ENCODE data around the gene USP25. TPM values are rescaled to one million over a fixed set of nuclear protein-coding genes. Genes with fewer than 3 reads are reported as not detected.

USP25 gene
- total RNA-seq, 2 donors from 2014 or later, result 44.2 to 48.6 TPM

DNA sequence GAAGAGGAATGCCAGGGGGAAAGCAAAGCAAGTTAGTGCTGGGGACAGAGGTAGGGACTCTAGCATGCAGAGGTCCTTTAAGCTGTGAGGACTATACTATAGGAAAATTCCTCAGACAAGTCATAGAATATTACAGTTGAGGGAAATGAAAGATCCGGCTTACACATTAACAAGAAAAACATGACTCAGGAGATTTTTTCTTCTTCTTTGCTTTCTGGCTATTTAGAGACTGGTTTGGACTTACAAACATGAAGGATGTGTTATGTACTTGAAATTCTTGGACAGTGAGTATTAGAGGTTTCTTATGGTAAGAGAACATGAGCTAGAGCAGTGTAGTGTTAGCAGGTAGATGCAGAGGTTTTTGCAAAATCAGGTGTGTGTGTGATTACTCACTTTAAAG, 24.9 kb downstream of the USP25 start:
- intact Hi-C loops (cut with DNase I), result no loop called here
- DNase-seq (ENCODE audit: low spot score), result no peak

DNA sequence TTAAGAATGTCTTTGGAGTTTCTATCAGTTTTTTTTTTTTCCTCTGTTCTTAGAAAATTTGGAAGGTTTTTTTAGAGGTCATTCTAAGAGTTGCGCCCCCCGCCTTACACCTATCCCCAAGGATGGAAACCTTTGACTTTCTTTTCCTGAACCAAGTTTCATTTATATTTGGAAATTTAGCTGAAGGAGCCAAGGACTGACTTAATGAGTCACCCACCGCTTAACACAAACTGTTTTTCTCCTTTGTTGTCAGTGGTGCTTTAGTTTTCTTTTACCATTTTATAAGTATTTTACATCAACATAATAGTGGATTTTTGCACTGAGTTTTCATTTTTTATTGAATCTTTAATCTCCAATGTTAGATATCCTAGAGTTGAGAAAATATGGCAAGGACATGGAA, 25.3 kb downstream of the USP25 start:
- intact Hi-C loops (cut with DNase I), result no loop called here
- DNase-seq (ENCODE audit: low spot score), result no peak

DNA sequence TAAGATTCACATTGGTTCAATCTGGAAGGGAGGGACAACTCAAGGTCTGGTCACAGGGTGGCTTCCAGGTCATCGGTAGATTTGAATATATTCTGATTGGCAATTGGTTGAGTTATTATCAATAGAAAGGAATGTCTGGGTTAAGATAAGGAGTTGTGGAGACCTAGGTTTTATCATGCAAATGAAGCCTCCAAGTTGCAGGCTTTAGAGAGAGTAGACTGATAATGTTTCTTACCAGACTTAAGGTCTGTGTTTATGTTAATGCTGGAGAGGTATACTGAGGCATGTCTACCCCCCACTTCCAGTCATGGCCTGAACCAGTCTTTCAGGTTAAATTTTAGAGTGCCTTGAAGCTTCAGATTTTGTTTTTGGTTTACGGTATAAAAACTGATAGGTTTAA, 29.7 kb downstream of the USP25 start:
- DNase-seq (ENCODE audit: low spot score), result no peak
- intact Hi-C loops (cut with DNase I), result no loop called here

DNA sequence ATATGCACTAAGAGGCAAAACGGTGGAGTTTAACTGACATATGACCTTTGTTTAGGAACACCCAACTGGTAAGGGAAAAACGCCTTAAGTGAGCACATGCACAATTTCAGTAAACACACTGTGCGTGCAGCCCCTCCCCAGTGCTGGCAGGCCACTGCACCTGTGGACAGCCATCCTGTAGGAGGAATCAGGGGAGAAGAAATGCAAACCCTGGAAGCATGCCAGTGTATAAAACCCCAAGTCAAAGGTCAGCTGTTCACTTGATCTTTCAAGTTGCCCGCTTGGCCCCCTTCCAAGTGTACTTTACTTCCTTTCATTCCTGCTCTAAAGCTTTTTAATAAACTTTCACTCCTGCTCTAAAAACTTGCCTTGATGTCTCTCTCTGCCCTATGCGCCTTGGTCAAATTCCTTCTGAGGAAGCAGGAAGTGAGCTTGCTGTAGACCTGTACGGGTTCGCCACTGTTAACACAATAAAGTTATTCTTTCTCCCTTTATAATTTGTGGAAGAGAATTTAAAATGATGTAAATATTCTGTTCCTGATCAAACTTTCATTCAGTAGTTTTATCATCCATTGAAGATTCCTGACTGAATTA, 31.8 kb downstream of the USP25 start:
- intact Hi-C loops (cut with DNase I), result no loop called here
- no peak for DNase-seq (ENCODE audit: low spot score)

DNA sequence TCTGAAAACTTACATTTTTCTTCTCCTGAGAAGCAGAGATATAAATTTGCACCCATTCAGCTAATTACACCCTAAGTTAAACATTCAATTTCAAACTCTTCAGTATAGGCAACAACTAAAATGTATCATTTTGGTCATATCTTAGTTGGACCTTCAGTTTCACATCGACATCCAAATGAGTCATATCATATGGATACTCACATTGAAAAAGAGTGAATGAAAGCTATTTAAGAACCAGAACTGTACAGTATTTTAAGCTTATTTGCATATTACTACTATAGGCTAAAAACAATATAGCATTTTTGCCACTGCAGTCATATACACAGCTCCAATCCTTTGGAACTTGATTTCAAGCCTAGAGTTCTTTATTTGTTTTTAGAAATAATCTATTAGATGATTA, 33.6 kb downstream of the USP25 start:
- intact Hi-C loops (cut with DNase I), result no loop called here
- DNase-seq (ENCODE audit: low spot score), result no peak

DNA sequence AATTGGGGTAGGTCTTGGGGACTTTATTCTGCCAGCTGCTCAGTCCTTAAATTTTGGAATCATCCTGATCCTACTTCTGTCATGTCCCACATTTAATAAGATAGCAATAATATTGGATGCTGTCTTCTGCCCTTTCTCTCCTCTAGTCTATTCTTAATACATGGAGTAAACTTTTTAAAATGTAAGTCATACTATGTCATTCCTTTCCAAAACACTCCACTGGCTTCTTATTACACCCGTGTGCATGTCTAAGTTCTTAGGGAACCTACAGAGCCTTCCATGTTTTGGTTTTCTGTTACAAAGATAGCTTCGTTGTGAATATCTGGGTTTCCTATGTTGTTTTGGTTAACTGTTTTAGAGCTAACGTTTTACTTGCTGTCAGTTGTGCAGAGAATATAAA, 35.1 kb downstream of the USP25 start:
- intact Hi-C loops (cut with DNase I), result no loop called here

DNA sequence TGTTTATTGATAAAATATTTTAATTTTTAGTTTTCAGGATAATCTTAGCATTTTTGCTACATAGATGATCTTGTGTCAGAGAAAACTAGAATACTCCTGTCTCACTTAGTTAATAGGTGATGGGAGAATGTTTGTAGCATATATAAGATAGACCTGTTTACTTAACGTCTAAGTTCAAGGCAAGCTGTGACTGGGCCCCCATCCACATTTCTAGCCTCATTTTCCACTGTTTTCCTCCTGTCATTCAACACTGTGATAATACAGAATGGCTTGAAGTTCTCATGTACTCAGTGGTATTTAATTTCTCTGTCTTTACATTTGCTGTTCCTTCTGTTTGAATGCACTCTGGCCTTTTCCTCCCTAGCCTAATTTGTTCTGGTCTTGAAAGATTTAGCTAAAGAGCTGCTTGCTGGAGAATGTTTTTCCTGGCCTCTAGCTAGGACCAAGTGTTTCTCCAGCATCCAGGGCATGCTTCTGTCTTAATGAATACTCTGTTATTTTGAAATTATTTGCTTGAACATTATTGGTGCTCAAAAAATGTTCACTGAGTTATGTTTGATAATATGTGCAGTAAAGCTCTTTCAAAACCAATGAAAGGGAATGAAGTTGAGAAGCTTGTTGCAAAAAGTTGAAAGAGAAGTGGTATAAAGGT, 37.3 kb downstream of the USP25 start:
- DNase-seq (ENCODE audit: low spot score), result no peak
- intact Hi-C loops (cut with DNase I), result no loop called here

More for the DNA sequence above, 35.1 kb downstream of the USP25 start:
- no peak for DNase-seq (ENCODE audit: low spot score)

DNA sequence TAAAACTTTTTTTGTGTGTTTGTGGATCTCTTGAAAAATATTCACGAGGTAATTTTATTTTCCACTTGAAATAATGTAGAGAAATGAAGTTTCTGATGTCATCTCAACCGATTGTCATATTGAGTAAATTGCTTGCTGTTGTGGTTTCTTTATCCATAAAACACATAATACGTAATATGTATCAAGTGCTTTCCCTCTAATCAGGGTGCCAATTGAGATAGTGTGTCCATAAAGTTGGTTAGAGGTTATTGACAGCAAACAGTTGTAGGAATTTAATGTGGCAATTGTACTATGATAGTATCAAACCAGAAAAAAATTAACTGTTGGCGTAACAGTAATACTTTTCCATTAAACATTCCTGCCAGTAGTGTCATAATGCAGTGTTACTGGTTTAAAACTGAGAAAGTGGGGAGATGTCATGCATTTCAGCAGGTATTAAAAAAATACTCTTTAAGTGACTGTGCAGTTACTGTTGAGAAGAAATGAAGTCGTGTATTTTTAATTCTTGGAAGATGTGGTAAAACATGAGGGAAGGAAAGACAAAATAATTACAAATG, 38.3 kb downstream of the USP25 start:
- intact Hi-C loops (cut with DNase I), result no loop called here
- DNase-seq (ENCODE audit: low spot score), result no peak

DNA sequence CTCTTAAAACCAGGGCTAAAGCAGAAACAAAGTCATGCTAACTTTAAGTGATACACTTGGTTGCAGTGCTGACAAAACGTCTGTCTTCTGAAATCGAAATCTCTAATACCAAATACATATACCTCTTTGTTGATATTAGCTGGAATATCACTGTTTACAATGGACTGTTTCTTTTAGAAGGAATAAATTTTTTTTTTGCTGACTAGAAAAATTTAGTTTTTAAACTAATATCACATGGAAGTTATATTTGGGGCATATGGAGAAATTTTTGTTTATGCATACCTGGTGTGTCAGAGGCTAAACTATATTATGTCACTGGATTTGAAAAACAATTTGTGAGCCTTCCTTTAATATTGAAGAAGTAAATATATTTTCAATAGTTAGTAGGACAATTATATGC, 39.1 kb downstream of the USP25 start:
- no peak for DNase-seq (ENCODE audit: low spot score)
- intact Hi-C loops (cut with DNase I), result no loop called here

DNA sequence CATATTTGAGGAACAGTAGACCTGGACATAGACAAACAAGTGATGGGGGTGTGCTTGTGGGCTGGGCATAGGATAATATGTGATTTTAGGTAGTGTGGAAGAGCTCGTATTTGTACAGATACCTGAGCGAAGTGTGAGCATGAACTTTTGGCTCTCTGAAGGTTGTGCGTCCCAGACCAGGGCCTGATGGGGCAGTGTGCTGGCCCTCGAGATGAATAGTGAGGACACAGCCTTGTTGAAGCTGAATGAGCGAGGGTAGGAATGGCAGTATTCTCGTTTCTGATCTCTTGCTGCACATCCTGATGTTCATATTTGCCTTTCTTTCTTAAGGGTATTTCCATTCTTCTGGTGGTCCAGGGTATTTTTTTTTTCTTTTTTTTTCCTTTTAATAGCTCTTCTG, 41.5 kb downstream of the USP25 start:
- DNase-seq (ENCODE audit: low spot score), result no peak
- intact Hi-C loops (cut with DNase I), result no loop called here

DNA sequence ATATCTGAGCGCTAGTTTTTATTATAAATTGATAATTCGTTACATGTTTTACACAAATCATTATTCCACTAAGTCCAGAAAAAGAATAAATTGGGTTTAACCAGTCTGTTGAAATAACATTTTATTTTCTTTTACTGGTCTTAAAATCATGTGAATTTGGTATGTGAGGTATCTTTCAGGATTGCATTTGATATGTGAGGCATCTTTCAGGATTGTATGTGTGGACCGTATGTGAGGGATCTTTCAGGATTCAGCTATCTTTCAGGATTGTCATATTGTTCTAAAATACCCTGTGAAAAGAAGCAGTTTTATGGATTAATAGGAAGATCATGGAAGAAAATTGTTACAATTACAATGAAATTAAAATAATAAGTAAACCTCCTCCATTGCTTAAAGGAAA, 42.9 kb downstream of the USP25 start:
- intact Hi-C loops (cut with DNase I), result no loop called here
- DNase-seq (ENCODE audit: low spot score), result no peak

DNA sequence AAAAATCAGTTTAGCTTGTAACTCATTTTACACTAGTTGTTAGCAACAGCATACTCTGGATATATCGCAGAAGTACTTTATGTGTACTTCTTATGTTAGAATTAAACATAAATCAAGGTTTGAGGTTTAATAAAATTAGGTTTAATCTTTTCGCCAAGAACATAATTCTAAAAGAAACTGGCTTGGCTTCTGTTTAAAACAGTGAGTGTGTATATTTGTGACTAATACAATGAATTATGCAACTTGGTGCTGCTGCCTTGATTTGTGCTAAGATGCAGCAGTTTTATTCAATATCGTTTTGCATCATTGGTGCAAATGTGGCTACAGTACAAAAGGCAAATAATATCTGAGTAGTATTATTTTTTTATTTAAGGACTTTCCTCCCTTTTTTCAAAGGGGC, 44.8 kb downstream of the USP25 start:
- no peak for DNase-seq (ENCODE audit: low spot score)
- intact Hi-C loops (cut with DNase I), result no loop called here

DNA sequence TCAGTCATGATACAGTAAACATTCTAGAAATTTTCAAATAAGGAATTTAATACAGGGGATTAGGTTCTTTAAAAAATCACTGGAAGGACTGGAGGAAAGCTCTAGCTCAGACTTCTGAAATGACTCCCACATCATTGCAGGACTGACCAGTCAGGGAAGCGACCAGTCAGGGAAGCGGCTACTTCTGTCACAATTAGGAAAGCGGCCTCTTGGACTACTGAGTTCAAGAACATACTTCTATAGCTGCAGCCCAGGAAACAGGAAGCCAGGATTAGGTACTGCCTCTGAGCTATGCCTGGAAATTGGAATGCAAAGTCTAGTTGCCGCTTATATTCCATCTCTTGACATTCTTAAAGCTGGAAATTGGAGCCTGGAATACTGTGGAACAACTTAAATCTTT, 45.5 kb downstream of the USP25 start:
- intact Hi-C loops (cut with DNase I), result no loop called here
- DNase-seq (ENCODE audit: low spot score), result no peak

DNA sequence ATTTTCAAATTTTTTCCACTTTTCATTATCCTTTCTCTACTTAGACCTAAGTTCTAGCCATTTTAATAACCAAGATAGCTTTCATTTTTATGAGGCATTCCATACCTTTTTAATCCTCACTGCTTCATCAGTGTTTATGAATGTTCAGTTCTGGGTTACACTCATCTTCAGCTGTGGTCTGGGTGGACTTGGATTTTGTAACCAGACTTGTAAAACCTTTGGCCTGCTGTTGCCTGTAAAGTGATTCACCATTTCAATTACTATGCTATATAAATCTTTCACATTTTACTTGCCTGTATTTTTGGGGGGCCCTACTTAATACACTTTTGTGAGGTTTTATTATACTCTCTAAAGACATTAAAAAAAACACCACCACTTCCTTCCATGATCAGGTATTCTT, 46.2 kb downstream of the USP25 start:
- intact Hi-C loops (cut with DNase I), result no loop called here
- DNase-seq (ENCODE audit: low spot score), result no peak

DNA sequence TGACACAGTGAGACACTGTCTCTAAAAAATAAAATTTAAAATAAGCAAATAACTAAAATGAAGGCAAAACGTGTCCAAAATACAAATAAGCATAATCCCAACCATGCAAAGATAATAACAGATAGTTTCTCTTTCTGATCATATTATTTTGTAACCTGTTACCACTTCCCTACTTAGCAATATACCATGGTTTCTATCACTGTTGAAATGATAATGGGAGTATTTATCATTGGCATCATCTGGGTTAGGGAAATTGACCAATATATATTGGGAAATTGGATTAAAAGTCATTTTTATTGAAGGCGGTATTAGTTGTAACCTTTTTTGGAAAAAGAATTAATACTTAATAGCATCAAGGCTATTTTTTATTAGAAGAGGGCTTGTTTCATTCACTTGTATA, 47.0 kb downstream of the USP25 start:
- DNase-seq (ENCODE audit: low spot score), result no peak
- intact Hi-C loops (cut with DNase I), result no loop called here

DNA sequence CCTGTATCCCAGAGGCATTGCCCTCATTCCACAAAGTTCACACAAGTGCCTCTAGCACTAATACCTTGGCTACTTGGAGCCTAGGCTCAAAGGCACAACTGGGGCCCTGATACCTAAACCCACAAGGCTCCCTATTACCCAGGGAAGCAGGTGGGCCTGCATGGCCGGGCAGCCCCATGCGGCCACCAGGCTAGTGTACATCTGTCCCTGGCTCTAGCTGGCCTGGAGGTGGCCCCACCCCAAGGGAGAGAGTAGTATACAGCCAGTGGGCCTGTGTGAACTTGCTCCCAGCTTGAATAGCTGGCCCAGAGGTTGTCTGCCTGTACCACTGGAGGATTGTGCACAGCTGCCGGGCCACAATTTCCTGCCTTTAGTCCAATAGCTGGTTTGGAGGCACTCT, 52.2 kb downstream of the USP25 start:
- intact Hi-C loops (cut with DNase I), result no loop called here

DNA sequence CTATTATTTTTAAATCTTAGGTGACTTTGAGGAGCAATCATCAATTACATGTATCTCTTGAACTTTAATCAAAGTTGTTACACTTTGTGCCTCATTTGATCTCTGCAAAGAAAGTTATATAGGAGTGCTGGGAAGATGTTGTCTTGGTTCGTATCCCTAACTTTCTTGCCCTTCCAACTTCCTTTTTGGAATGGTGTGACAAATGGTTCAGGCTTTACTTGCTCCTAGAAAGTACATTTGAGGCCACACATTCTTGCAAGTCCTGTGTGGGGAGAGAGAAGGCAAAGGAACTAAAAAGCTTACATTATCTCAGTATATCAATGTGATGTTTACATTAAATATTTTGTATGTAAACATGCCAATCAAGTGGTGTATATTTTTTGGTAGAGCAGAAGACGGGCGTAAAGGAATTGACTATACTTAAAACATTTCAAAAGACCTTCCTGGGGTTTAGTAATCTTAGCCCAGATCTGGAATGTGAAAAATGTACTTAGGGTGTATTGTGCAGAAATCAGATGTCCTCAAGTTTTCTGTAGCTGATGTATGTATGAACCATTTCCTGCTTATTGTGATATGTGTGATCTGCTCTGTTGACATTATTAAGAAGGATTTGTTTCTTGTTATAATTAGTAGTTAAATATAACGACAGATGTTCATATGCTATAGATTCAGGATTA, 59.2 kb downstream of the USP25 start:
- intact Hi-C loops (cut with DNase I), result no loop called here
- no peak for DNase-seq (ENCODE audit: low spot score)

More for the DNA sequence above, 52.2 kb downstream of the USP25 start:
- no peak for DNase-seq (ENCODE audit: low spot score)

DNA sequence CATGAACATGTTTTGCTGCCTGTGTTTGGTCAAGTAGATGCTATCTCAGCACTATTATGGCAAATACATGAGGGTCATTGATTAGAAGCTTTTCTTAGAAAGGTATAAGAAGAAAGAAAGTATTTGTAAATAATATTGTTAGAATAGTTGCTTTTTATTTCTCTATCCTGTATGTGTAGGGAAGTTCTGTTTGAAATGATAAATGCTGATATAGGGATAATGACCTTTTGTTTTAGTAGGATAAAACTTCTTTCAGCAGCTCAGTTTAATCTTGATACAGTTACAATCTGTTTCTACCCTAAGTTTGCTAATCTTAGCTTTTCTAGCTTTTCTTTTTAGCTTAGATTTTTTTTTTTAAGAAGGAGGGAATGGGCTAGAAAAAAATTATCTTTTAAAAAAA, 63.3 kb downstream of the USP25 start:
- intact Hi-C loops (cut with DNase I), result no loop called here
- no peak for DNase-seq (ENCODE audit: low spot score)

DNA sequence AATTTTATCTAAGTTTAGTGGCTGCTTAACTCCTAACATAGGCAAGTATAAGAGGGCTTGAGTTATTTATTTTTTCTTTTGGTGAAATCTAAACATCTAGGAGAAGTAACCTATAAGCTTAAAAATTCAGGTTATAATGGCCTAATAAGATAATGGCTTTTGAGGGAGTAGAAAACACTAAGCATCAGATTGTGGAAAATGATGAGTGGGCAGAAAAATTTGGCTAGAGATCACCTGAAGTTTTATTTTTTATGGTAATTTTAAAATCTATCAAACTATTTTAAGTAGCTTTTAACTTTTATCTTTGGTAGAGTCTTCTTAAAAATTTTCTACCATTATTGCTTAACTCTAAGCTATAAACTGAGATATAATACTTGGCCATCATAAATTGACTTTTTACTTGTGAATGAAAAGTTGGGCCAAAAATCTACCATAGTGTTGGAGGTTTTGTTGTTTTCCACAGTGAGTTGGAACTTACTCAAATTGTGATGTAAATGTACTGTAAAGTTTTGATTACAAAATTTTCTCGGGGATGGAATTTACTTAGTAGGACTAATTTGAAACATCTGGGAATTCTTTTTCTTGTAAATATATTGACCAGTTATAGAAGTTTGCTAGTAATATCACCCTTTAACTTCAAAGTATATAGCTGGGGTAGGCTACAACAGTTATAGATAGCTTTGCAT, 63.9 kb downstream of the USP25 start:
- intact Hi-C loops (cut with DNase I), result no loop called here

DNA sequence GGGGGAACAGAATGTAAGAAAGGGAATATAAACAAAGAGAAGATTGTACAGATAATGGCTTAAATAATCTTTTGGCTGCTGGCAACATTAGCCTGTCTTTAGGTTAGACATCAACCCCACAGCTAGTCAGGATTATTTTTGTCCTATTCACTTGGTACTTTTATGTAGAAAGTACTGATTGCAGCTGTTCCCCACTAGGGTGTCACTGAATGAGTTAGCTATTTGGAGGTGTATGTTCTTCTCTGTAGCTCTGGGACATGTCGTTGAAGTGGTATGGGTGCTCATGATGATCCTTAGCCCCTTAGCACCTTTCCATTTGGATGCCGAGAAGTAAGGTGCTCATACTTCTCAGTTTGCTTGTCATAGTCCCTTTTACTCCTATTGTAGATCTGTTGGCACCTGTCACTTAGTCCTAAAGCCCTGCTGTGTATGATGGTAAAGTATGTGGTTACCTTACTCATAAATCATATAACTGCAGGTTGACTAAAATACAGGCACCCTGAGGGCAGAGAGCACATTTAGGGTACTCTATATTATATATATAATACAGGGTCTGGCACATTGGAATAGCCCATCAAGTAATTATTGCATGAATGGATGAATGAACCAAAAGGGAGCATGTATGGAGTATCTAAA, 64.6 kb downstream of the USP25 start:
- intact Hi-C loops (cut with DNase I), result no loop called here
- DNase-seq (ENCODE audit: low spot score), result no peak

More for the DNA sequence above, 63.9 kb downstream of the USP25 start:
- DNase-seq (ENCODE audit: low spot score), result no peak
